Cardiac fibroblast (primary cell): Measurements from ENCODE around the gene TIMP4.

Experiments
- DNase-seq, 2 donors: peaks; one replicate each; pipeline versions ENCODE4 v3.0.0 to v3.0.0-alpha.2; 2010; ENCODE audit warnings: low read depth in 2 of 2
- H3K4me3 ChIP-seq, 2 donors: replicated peaks in 1 of 2; 1 replicate in 1 of 2; 2 replicates in 1 of 2; pipeline ENCODE4 v1.5.1; 2011; ENCODE audit warnings: low read depth in 2 of 2, low read length in 2 of 2, mild to moderate bottlenecking in 2 of 2, moderate library complexity in 1 of 2
- TF ChIP-seq, protein P1 (sequence below): IDR thresholded peaks from one replicate; pipeline ENCODE4 v1.5.1; 2011; ENCODE audit warnings: low read depth, mild to moderate bottlenecking, low read length, inconsistent platforms

The TIMP4 gene

DNA sequence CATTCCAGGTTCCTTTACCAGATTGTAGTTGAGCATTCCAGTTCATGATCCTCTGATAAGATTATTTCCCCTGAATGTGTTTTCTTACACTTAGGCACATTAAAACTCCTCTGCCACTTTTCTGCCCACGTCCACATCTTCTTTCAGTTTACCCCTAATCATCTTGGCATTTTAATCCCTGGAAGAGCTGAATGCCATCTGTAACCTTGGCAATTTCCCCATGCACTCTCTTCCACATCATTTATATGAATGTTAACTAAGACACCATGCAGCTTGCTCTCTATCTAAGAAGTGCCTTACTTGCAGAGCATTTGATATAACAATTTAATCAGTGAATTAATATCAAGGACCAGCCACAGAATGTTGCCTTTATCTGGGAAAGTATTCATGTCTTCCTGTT lies 25.8 kb downstream of the TIMP4 start:
- TF ChIP-seq, protein P1, sequence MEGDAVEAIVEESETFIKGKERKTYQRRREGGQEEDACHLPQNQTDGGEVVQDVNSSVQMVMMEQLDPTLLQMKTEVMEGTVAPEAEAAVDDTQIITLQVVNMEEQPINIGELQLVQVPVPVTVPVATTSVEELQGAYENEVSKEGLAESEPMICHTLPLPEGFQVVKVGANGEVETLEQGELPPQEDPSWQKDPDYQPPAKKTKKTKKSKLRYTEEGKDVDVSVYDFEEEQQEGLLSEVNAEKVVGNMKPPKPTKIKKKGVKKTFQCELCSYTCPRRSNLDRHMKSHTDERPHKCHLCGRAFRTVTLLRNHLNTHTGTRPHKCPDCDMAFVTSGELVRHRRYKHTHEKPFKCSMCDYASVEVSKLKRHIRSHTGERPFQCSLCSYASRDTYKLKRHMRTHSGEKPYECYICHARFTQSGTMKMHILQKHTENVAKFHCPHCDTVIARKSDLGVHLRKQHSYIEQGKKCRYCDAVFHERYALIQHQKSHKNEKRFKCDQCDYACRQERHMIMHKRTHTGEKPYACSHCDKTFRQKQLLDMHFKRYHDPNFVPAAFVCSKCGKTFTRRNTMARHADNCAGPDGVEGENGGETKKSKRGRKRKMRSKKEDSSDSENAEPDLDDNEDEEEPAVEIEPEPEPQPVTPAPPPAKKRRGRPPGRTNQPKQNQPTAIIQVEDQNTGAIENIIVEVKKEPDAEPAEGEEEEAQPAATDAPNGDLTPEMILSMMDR = no peak
- no peak for DNase-seq
- no peak overlapping the region for H3K4me3 ChIP-seq

DNA sequence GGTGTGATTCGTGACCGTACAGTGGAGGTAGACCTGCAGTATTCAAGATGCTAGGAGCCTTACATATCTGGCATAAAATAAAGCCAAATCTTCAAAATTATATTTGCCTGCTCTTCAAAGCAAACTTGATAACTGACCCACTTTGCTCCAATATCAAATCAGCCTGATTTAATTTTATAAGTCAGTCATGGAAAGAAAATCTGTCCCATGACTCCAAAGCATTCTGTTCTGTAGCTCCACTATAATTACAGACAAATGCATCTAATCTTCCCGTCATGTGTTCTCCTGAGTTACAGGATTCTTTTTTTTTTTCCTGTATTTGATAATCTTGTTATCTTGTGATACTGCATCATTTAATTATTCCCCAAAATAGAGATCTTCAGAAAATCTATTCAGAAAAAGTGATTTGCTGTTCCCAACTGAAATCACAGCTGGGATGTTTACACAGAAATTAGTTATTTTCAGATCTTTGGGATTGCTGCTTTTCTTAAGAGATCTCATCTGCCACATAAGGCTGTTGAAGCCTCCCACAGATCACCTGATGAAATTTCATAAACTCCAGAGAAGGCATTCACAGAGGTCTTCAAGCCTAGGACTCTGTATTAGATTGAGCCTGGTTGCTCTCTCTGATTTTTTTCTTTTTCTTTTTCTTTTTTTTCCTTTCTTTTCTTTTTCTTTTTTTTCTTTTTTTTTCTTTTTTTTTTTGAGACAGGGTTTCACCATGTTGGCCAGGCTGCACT lies 27.2 kb downstream of the TIMP4 start:
- no peak overlapping the region for H3K4me3 ChIP-seq
- TF ChIP-seq, protein P1 = no peak
- no peak for DNase-seq

DNA sequence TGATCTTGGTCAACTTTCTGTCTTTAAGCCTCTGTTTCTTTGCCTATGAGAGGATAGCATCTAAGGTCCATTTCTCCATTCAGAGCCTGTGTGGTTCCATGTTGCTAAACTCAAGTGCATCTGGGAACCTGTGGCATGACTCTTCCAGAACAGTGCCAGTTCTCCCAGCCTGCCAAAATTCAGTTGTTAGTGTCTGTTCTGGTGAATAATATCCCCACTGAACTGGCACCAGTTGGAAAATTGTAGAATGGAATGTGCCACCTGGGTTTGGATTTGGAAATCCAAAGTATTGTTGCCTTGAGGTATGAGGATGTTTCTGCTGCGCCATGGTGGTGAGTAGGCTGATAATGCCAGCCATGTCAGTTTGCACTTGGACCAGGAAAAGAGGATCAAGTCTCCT lies 31.3 kb downstream of the TIMP4 start:
- TF ChIP-seq, protein P1 = no peak
- H3K4me3 ChIP-seq = no peak overlapping the region
- no peak for DNase-seq

DNA sequence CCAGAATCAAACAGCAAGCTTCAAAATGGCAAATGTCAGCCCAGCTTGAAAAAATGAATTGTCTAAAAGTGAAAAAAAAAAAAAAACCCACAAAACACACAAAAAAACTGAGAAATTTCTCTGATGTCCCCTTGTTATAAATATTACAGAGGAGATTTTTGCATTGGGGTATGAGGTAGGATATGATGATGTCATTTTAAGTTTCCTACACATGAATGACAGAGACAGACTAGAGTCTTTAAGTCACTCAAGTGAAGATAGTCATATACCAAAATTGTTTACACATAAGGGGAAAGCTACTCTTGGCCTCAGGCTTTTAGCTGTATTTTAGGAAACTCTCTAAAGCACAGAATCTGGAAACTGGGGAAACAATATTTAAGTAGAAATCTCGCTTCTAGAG lies 32.9 kb downstream of the TIMP4 start:
- TF ChIP-seq, protein P1 = no peak
- H3K4me3 ChIP-seq = no peak overlapping the region
- no peak for DNase-seq

DNA sequence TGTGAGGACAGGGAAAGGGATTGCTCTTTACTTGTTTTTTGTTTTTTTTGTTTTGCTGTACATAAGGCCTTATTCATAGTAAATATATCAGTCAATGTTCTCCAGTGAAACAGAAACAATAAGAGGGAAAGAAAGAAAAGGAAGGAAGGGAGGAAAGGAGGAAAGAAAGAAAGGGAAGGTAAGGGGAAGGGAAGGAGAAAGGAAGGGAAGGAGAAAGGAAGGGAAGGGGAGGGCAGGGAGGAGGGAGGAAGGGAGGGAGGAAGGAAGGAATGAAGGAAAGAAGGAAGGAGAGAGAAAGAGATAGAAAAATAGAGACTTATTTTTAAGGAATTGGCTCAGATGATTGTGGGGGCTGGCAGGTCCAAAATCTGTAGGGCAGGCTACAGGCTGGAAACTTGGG lies 37.2 kb downstream of the TIMP4 start:
- TF ChIP-seq, protein P1 = no peak
- no peak overlapping the region for H3K4me3 ChIP-seq
- DNase-seq = no peak

DNA sequence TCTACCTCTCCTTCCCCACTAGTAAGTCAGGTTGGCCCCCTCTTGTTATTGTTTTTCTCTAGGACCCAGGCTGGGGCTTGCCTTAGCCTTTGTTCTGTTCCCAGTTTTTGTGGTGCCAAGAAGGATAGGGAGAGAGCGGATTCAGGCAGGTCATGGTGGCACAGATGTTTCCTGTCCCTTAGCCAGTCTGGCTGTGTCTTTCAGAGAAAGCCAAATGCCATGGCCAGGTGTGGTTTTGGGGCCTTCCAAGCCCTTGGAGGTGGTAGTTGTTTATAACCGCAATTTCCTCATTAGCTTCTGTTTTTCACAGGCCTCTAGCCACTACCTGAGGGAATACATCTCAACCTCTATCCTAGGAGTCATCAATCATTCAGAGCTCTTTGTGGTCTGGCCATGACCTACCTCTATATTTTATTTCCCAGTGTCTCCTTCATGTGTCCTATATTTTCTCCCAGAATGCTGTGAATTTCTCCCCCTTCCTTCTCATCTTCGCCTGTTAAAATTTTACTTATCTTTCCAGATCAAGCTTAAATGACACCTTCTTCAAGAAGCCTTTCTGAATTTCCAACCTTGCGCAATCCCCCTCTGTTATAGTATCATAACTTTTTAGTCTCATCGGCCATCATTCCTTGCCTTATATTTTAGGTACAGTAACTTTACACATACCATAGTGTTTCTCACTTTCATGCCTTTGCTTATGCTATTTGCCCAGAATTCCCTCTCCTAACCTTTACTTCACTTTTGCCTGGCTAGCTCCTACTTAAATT lies 38.2 kb downstream of the TIMP4 start:
- no peak for DNase-seq
- TF ChIP-seq, protein P1 = no peak
- H3K4me3 ChIP-seq = no peak overlapping the region
